ENCODE results near the gene DNAH2.
A peak's percentile ranks its signal among the peaks of the same experiment; 100 is the strongest.

The DNAH2 gene

GRCh38 chr17:7684851-7685532 is 32.6 kb upstream of the DNAH2 start:
- H3K27ac ChIP-seq, result peak overlapping the region; percentile 98
- TF ChIP-seq, protein P1, sequence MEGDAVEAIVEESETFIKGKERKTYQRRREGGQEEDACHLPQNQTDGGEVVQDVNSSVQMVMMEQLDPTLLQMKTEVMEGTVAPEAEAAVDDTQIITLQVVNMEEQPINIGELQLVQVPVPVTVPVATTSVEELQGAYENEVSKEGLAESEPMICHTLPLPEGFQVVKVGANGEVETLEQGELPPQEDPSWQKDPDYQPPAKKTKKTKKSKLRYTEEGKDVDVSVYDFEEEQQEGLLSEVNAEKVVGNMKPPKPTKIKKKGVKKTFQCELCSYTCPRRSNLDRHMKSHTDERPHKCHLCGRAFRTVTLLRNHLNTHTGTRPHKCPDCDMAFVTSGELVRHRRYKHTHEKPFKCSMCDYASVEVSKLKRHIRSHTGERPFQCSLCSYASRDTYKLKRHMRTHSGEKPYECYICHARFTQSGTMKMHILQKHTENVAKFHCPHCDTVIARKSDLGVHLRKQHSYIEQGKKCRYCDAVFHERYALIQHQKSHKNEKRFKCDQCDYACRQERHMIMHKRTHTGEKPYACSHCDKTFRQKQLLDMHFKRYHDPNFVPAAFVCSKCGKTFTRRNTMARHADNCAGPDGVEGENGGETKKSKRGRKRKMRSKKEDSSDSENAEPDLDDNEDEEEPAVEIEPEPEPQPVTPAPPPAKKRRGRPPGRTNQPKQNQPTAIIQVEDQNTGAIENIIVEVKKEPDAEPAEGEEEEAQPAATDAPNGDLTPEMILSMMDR (conservative IDR thresholded peaks at IDR 0.05), result no peak

GRCh38 chr17:7685533-7686221 is 31.9 kb upstream of the DNAH2 start:
- TF ChIP-seq, protein P1 (conservative IDR thresholded peaks at IDR 0.05), result no peak
- H3K27ac ChIP-seq, result peak overlapping the region; percentile 98

DNA sequence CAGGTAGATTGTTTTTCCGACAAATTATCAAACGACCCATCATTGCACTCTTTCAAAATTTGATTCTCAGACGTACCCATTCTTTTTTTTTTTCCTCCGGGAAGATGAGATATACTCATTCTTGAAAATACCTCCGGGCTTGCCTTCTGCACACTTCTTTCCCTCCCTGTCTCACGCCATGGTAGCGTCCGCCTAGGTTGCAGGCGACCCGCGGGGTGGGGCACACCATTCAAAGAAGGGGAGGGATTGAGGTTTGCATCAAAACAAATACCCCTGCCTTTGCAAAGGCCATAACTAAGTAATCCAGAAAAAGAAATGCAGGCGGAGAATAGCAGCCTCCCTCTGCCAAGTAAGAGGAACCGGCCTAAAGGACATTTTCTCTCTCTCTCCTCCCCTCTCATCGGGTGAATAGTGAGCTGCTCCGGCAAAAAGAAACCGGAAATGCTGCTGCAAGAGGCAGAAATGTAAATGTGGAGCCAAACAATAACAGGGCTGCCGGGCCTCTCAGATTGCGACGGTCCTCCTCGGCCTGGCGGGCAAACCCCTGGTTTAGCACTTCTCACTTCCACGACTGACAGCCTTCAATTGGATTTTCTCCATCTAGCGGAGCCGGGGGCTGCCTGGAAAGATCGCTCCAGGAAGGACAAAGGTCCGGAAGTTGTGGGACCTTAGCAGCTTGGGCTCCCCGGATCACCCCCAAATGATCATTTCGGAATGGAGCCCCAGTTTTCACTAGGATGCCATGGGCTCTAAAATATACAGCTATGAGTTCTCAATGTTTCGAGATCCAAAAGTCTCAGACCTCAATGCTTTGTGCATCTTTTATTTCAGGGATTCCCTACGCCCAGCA is 31.1 kb upstream of the DNAH2 start:
- TF ChIP-seq, protein P1 (conservative IDR thresholded peaks at IDR 0.05), result no peak
- peak overlapping the region; percentile 98 for H3K27ac ChIP-seq

- H3K27ac ChIP-seq, result peak within 1 kb of the TSS; percentile 98
- TF ChIP-seq, protein P1 (conservative IDR thresholded peaks at IDR 0.05), result no peak
Measured at GRCh38 chr17:7687072-7687907, 30.3 kb upstream of the DNAH2 start, which contains the start of gene TP53. Gene TP53, minus strand, starts transcription at chr17:7687490. Its CDS starts 10,896 bp downstream, at chr17:7676594.

GRCh38 chr17:7687908-7688807 is 29.4 kb upstream of the DNAH2 start, which contains the start of gene WRAP53:
Gene WRAP53, plus strand, starts transcription at chr17:7688477. Its CDS starts 172 bp downstream, at chr17:7688649.
- H3K27ac ChIP-seq, result peak within 1 kb of the TSS; percentile 98
- TF ChIP-seq, protein P1 (conservative IDR thresholded peaks at IDR 0.05), result peak; percentile 93

DNA sequence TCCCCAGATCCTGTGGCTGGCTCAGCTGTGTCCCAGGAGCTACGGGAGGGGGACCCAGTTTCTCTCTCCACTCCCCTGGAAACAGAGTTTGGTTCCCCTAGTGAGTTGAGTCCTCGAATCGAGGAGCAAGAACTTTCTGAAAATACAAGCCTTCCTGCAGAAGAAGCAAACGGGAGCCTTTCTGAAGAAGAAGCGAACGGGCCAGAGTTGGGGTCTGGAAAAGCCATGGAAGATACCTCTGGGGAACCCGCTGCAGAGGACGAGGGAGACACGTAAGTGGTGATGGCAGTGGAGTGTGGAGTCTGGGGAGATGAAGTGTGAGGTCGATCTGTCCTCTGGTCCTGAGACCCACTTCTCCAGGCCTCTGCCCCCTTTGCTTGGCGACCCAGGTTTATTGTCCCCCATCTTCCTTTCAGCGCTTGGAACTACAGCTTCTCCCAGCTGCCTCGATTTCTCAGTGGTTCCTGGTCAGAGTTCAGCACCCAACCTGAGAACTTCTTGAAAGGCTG is 28.7 kb upstream of the DNAH2 start:
- H3K27ac ChIP-seq, result peak overlapping the region; percentile 98

More for the DNA sequence above, 28.7 kb upstream of the DNAH2 start:
- TF ChIP-seq, protein P1 (conservative IDR thresholded peaks at IDR 0.05), result no peak
